ENCODE data around the gene TECRL. TPM values are rescaled to one million over a fixed set of nuclear protein-coding genes. Genes with fewer than 3 reads are reported as not detected.

TECRL gene
- total RNA-seq, 1 donor from 2014 or later = 27.1 TPM

- no peaks in the 10 kb centered on the region for H3K27me3 ChIP-seq (ENCODE audit: control insufficient read depth in 3 of 3, insufficient read depth in 3 of 3, low read length in 3 of 3)
- no peaks in the 10 kb centered on the region for H3K4me1 ChIP-seq (ENCODE audit: control insufficient read depth in 3 of 3, insufficient read depth in 3 of 3, low read length in 3 of 3)
- no peak overlapping the region for H3K27ac ChIP-seq (ENCODE audit: low read depth, low read length)
Observed at GRCh38 chr4:64385220-64385619, 24.0 kb downstream of the TECRL start.

GRCh38 chr4:64384237-64385203 lies 24.7 kb downstream of the TECRL start:
- no peak overlapping the region for H3K27ac ChIP-seq (ENCODE audit: low read depth, low read length)
- no peaks in the 10 kb centered on the region for H3K36me3 ChIP-seq (ENCODE audit: control insufficient read depth in 3 of 3, insufficient read depth in 3 of 3, low read length in 3 of 3)
- H3K9me3 ChIP-seq (ENCODE audit: control insufficient read depth in 3 of 3, low read length in 3 of 3) = no peaks in the 10 kb centered on the region
- H3K9ac ChIP-seq (ENCODE audit: low read depth in 1 of 3, low read length in 3 of 3) = no peak overlapping the region
- no peaks in the 10 kb centered on the region for H3K27me3 ChIP-seq (ENCODE audit: control insufficient read depth in 3 of 3, insufficient read depth in 3 of 3, low read length in 3 of 3)
- H3K4me3 ChIP-seq (ENCODE audit: low read length in 3 of 3) = no peak overlapping the region
- no peaks in the 10 kb centered on the region for H3K4me1 ChIP-seq (ENCODE audit: control insufficient read depth in 3 of 3, insufficient read depth in 3 of 3, low read length in 3 of 3)

More at GRCh38 chr4:64385220-64385619, 24.0 kb downstream of the TECRL start:
- Histone ChIP-seq H3K9ac (ENCODE audit: low read depth in 1 of 3, low read length in 3 of 3) (no peak overlapping the region), H3K36me3 (ENCODE audit: control insufficient read depth in 3 of 3, insufficient read depth in 3 of 3, low read length in 3 of 3) (no peaks in the 10 kb centered on the region), H3K9me3 (ENCODE audit: control insufficient read depth in 3 of 3, low read length in 3 of 3) (no peaks in the 10 kb centered on the region), H3K4me3 (ENCODE audit: low read length in 3 of 3) (no peak overlapping the region)

GRCh38 chr4:64368741-64369140 lies 40.5 kb downstream of the TECRL start:
- Histone ChIP-seq H3K4me3 (ENCODE audit: low read length in 3 of 3) (no peak overlapping the region), H3K36me3 (ENCODE audit: control insufficient read depth in 3 of 3, insufficient read depth in 3 of 3, low read length in 3 of 3) (no peaks in the 10 kb centered on the region), H3K9me3 (ENCODE audit: control insufficient read depth in 3 of 3, low read length in 3 of 3) (peaks cover 0 to 1% (median 0%) of the 10 kb centered on the region in 3 donors), H3K9ac (ENCODE audit: low read depth in 1 of 3, low read length in 3 of 3) (no peak overlapping the region), H3K27me3 (ENCODE audit: control insufficient read depth in 3 of 3, insufficient read depth in 3 of 3, low read length in 3 of 3) (no peaks in the 10 kb centered on the region), H3K4me1 (ENCODE audit: control insufficient read depth in 3 of 3, insufficient read depth in 3 of 3, low read length in 3 of 3) (no peaks in the 10 kb centered on the region), H3K27ac (ENCODE audit: low read depth, low read length) (no peak overlapping the region)

GRCh38 chr4:64361399-64361740 lies 47.9 kb downstream of the TECRL start:
- Histone ChIP-seq H3K4me1 (ENCODE audit: control insufficient read depth in 3 of 3, insufficient read depth in 3 of 3, low read length in 3 of 3) (no peaks in the 10 kb centered on the region), H3K27ac (ENCODE audit: low read depth, low read length) (no peak overlapping the region)

GRCh38 chr4:64360664-64361398 lies 48.4 kb downstream of the TECRL start:
- Histone ChIP-seq H3K4me3 (ENCODE audit: low read length in 3 of 3) (no peak overlapping the region), H3K27me3 (ENCODE audit: control insufficient read depth in 3 of 3, insufficient read depth in 3 of 3, low read length in 3 of 3) (no peaks in the 10 kb centered on the region), H3K36me3 (ENCODE audit: control insufficient read depth in 3 of 3, insufficient read depth in 3 of 3, low read length in 3 of 3) (no peaks in the 10 kb centered on the region), H3K27ac (ENCODE audit: low read depth, low read length) (no peak overlapping the region), H3K4me1 (ENCODE audit: control insufficient read depth in 3 of 3, insufficient read depth in 3 of 3, low read length in 3 of 3) (no peaks in the 10 kb centered on the region), H3K9me3 (ENCODE audit: control insufficient read depth in 3 of 3, low read length in 3 of 3) (peaks cover 0 to under 1% (median 0%) of the 10 kb centered on the region in 3 donors), H3K9ac (ENCODE audit: low read depth in 1 of 3, low read length in 3 of 3) (no peak overlapping the region)

More at GRCh38 chr4:64361399-64361740, 47.9 kb downstream of the TECRL start:
- no peak overlapping the region for H3K4me3 ChIP-seq (ENCODE audit: low read length in 3 of 3)
- H3K36me3 ChIP-seq (ENCODE audit: control insufficient read depth in 3 of 3, insufficient read depth in 3 of 3, low read length in 3 of 3) = no peaks in the 10 kb centered on the region
- H3K9ac ChIP-seq (ENCODE audit: low read depth in 1 of 3, low read length in 3 of 3) = no peak overlapping the region
- H3K9me3 ChIP-seq (ENCODE audit: control insufficient read depth in 3 of 3, low read length in 3 of 3) = peaks cover 0 to 1% (median 0%) of the 10 kb centered on the region in 3 donors
- H3K27me3 ChIP-seq (ENCODE audit: control insufficient read depth in 3 of 3, insufficient read depth in 3 of 3, low read length in 3 of 3) = no peaks in the 10 kb centered on the region

- no peak overlapping the region for H3K4me3 ChIP-seq (ENCODE audit: low read length in 3 of 3)
- no peaks in the 10 kb centered on the region for H3K36me3 ChIP-seq (ENCODE audit: control insufficient read depth in 3 of 3, insufficient read depth in 3 of 3, low read length in 3 of 3)
- H3K27me3 ChIP-seq (ENCODE audit: control insufficient read depth in 3 of 3, insufficient read depth in 3 of 3, low read length in 3 of 3) = no peaks in the 10 kb centered on the region
- no peaks in the 10 kb centered on the region for H3K4me1 ChIP-seq (ENCODE audit: control insufficient read depth in 3 of 3, insufficient read depth in 3 of 3, low read length in 3 of 3)
- H3K27ac ChIP-seq (ENCODE audit: low read depth, low read length) = no peak overlapping the region
- no peak overlapping the region for H3K9ac ChIP-seq (ENCODE audit: low read depth in 1 of 3, low read length in 3 of 3)
- H3K9me3 ChIP-seq (ENCODE audit: control insufficient read depth in 3 of 3, low read length in 3 of 3) = no peaks in the 10 kb centered on the region
Observed at GRCh38 chr4:64359489-64359888, 49.8 kb downstream of the TECRL start.

GRCh38 chr4:64353904-64354303 lies 55.3 kb downstream of the TECRL start:
- H3K9ac ChIP-seq (ENCODE audit: low read depth in 1 of 3, low read length in 3 of 3) = no peak overlapping the region
- H3K27ac ChIP-seq (ENCODE audit: low read depth, low read length) = no peak overlapping the region
- no peaks in the 10 kb centered on the region for H3K36me3 ChIP-seq (ENCODE audit: control insufficient read depth in 3 of 3, insufficient read depth in 3 of 3, low read length in 3 of 3)
- H3K9me3 ChIP-seq (ENCODE audit: control insufficient read depth in 3 of 3, low read length in 3 of 3) = no peaks in the 10 kb centered on the region
- no peak overlapping the region for H3K4me3 ChIP-seq (ENCODE audit: low read length in 3 of 3)
- H3K4me1 ChIP-seq (ENCODE audit: control insufficient read depth in 3 of 3, insufficient read depth in 3 of 3, low read length in 3 of 3) = no peaks in the 10 kb centered on the region
- no peaks in the 10 kb centered on the region for H3K27me3 ChIP-seq (ENCODE audit: control insufficient read depth in 3 of 3, insufficient read depth in 3 of 3, low read length in 3 of 3)

- Histone ChIP-seq H3K9me3 (ENCODE audit: control insufficient read depth in 3 of 3, low read length in 3 of 3) (no peaks in the 10 kb centered on the region), H3K4me3 (ENCODE audit: low read length in 3 of 3) (no peak overlapping the region), H3K9ac (ENCODE audit: low read depth in 1 of 3, low read length in 3 of 3) (peak overlapping the region in 1 of 3 donors; percentile 33), H3K4me1 (ENCODE audit: control insufficient read depth in 3 of 3, insufficient read depth in 3 of 3, low read length in 3 of 3) (peaks cover 0 to 19% (median 15%) of the 10 kb centered on the region in 3 donors), H3K36me3 (ENCODE audit: control insufficient read depth in 3 of 3, insufficient read depth in 3 of 3, low read length in 3 of 3) (no peaks in the 10 kb centered on the region), H3K27ac (ENCODE audit: low read depth, low read length) (no peak overlapping the region), H3K27me3 (ENCODE audit: control insufficient read depth in 3 of 3, insufficient read depth in 3 of 3, low read length in 3 of 3) (no peaks in the 10 kb centered on the region)
Observed at GRCh38 chr4:64341711-64342110, 67.5 kb downstream of the TECRL start.

GRCh38 chr4:64340218-64341110 lies 68.8 kb downstream of the TECRL start:
- Histone ChIP-seq H3K27ac (ENCODE audit: low read depth, low read length) (no peak overlapping the region), H3K36me3 (ENCODE audit: control insufficient read depth in 3 of 3, insufficient read depth in 3 of 3, low read length in 3 of 3) (no peaks in the 10 kb centered on the region), H3K9me3 (ENCODE audit: control insufficient read depth in 3 of 3, low read length in 3 of 3) (no peaks in the 10 kb centered on the region), H3K4me1 (ENCODE audit: control insufficient read depth in 3 of 3, insufficient read depth in 3 of 3, low read length in 3 of 3) (peaks cover 0 to 19% (median 15%) of the 10 kb centered on the region in 3 donors), H3K27me3 (ENCODE audit: control insufficient read depth in 3 of 3, insufficient read depth in 3 of 3, low read length in 3 of 3) (no peaks in the 10 kb centered on the region), H3K9ac (ENCODE audit: low read depth in 1 of 3, low read length in 3 of 3) (no peak overlapping the region), H3K4me3 (ENCODE audit: low read length in 3 of 3) (no peak overlapping the region)
